ENCODE results near the gene MRPL36.
"Not testable (repeated sequence)": the region's sequence is repeated elsewhere in the genome, so short reads cannot be mapped to it uniquely, and the experiment has no call there.

MRPL36 gene

DNA sequence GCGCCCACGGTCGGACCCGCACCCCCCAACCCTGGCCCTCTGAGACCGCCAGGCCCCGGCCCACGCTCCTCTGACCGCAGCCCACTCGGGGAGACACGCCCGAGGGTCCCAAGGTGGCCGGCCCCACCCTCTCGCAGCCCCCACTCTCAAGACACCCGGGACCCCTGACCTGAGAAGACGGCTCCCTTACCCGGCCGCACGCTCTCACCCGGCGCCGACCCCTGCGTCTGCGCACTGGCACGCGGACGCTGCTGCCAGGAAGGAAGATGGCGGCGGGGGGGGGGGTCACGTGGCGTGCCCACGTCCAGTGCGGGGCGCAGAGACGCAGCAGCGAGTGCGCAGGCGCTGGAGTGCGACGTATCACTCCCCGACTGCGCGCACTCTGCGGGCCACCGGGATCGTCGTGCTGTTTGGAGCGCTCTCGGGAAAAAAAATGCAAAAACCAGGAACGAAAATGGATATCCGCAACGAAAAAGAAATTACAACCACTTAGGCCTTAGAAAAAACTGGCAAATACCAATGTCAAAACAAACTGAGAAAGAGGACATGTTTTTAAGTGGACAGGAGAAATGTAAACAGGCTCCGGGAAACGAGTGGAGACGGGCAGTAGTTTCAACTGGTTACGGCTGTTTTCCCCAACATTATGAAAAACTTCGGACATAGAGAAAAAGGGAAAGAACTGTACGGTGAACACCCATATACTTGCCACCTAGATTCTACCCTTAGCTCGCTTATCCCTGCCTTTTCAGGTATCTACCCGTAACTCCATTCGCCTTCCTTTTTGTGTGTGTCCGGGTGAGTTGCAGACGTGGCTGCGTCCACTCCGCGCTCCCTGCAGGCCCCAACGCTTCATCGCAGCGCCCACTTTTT, at the start of gene MRPL36:
Gene MRPL36, minus strand, starts transcription at position 236 of the 870 bp plus-strand sequence. CDS start 902 bp downstream, outside the sequence.
- in situ Hi-C loops (cut with MboI; ENCODE audit: low sequenced_read_pairs) = no loop called here

DNA sequence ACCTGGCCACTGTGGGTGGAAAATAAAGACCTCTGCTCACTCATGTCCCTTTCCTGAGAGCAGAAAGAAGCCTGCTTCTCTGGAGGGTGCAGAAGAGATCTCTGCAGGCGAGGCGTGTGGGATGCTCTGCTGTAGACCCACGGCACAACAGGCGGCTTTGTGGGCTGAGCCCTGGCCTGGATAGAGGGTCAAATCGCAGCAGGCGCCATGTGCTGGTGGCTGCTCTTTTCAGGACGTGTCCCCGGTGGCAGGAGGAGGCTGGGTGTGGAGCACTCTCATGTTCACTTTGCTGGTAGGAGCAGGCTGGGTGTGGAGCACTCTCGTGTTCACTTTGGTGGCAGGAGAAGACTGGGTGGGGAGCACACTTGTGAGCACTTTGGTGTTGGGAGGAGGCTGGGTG, 48.0 kb upstream of the MRPL36 start:
- in situ Hi-C loops (cut with MboI; ENCODE audit: low sequenced_read_pairs) = no loop called here

DNA sequence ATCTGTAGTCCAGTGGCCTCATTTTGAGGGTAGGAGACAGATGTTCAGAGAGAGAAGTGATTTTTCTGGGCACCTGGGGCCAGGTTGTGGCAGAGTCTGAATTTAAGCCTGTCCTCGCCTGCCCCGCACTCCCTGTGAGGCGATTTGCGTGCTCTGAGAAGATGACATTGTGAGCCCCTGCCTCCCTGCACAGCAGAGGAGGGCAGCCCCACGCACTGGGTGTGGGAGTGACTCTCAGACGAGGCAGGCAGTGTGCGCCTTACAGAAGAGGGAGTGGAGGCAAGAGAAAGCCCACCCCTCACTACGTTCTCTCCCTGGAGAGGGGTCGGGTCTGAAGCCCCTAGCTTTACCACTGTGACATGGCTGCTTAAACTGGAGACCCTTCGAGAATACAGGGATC, 47.4 kb upstream of the MRPL36 start:
- in situ Hi-C loops (cut with MboI; ENCODE audit: low sequenced_read_pairs) = no loop called here

DNA sequence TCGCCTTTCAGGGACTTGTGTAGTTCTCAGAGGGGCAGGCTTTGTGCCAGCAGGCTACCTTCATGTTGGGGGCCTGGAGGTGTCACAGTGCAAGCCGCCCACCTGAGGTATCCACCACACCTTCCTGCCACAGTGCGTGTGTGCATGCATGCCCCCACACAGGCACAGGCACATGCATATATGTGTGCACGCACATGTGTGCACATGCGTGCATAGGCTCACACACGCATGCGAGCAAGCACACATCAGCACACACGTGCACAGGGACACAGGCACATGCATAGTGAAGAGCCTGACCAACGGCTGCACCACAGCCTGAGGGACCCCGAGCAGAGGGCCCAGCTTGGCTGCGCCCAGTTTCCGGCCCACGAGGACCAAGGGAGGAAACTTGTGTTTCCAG, 46.9 kb upstream of the MRPL36 start:
- in situ Hi-C loops (cut with MboI; ENCODE audit: low sequenced_read_pairs) = no loop called here

DNA sequence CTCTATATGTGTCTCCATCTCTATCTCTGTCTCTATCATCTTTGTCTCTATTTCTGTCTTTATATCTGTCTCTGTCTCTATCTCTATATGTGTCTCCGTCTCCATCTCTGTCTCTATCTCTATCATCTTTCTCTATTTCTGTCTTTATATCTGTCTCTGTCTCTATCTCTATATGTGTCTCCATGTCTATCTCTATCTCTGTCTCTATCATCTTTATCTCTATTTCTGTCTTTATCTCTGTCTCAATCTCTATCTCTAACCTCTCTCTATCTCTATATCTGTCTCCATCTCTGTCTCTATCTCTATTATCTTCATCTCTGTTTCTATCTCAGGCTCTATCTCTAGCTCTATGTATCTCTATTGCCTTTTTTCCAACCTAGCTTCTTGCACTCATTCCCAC, 46.1 kb upstream of the MRPL36 start:
- in situ Hi-C loops (cut with MboI; ENCODE audit: low sequenced_read_pairs) = no loop called here

DNA sequence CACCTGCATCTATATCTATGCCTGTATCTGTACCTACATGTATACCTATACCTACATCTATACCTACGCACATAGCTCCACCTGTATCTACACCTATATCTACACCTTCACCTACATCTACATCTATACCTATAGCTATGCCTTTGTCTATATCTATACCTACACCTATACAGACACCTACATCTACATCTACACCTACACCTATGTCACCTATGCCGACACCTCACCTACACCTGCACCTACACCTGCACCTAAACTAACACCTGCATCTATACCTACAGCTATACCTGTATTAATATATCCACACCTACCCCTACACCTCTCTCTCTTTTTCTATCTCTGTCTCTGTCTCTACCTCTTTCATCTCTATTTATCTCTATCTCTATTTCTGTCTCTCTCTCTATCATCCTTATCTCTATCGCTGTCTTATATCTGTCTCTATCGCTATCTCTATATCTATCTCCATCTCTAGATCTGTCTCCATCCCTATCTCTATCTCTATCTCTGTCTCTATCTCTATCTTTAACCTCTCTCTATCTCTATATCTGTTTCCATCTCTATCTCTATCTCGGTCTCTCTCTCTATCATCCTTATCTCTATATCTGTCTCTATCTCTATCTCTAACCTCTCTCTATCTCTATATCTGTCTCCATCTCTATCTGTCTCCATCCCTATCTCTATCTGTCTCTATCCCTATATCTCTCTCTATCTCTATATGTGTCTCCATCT, 45.2 kb upstream of the MRPL36 start:
- in situ Hi-C loops (cut with MboI; ENCODE audit: low sequenced_read_pairs) = no loop called here

DNA sequence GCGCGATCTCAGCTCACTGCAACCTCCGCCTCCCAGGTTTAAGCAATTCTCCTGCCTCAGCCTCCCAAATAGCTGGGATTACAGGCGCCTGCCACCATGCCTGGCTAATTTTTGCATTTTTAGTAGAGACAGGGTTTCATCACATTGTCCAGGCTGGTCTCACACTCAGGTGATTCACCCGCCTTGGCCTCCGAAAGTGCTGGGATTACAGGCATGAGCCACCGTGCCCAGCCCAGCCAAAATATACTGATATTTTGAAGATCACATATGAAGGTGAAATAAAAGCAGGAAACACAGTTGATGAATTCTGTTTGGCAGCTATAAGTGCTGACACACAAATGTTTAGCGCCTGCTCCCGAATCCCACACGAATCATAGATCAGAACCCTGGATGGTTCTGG, 44.1 kb upstream of the MRPL36 start:
- in situ Hi-C loops (cut with MboI; ENCODE audit: low sequenced_read_pairs) = not testable (repeated sequence)

DNA sequence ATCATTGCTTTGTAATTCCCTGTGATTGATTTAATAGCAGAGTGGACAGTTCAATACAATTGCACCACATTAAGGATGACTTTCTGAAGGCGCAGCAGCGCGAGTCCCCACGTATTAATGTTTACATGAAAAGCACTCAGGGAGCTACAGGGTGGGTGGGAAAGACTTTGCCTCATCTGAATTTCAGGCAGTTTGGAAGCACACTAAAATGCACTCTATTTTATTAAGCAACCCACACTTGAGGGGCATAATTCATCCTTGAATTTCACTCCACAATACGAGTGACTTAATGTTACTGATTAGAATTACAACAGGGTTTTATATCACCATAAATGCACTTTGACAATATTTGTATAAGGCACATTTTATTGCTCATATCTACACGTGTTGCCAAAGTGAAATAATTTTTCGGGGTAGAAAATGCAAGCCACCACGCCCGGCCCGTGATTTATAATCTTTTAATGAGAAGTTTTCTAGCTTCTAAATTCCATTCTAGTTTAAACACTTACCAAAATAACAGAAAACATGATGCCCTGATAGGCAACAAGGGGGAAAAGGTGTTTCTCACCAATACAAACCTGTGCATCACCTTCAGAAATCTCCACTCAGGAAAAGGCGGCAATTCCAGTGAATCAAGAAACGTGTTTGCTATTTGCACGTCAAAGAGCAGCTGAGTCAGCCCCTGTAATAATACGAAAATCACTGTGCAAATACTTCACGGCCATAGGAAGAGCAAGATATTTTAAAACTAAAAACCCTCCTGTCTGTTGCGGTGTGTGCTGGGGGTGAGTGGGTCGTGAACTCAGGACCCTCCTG, 42.6 kb upstream of the MRPL36 start:
- in situ Hi-C loops (cut with MboI; ENCODE audit: low sequenced_read_pairs) = no loop called here

DNA sequence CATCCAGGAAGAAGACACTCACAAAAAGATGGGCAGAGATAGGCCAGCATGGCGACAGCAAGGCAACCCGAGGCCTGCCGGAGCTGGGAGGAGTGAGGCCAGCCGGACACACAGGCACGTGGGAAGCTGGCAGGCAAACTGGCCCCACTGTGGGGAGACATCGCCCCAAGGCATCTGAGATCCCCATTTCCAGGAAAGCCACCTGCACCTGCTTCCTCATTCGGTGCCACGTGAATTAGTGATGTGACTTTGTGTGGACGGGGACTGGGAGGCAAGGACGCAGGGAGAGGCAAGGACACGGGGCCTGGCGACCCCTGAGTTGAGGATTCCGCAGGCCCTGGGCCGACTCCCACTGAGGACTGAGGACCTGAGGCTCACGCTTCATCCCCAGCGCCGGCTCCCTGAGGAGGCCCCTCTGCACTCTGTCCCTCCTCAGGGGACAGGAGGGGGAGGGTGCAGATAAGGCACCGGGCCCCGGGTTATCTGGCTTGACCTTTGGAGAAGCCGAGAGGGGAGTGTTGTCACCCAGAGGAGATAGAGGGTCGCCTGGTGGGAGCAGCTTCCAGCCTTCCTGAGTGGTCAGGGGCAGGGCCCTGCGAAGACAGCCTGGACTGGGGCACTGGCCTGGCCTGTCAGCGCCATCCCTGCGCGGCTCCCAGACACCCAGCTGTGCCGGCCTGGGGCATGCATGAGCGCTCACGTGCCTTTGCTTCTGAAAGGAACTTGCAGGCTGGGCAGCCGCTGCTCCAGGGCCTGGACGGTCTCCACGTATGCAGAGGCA, 41.3 kb upstream of the MRPL36 start:
- in situ Hi-C loops (cut with MboI; ENCODE audit: low sequenced_read_pairs) = no loop called here

DNA sequence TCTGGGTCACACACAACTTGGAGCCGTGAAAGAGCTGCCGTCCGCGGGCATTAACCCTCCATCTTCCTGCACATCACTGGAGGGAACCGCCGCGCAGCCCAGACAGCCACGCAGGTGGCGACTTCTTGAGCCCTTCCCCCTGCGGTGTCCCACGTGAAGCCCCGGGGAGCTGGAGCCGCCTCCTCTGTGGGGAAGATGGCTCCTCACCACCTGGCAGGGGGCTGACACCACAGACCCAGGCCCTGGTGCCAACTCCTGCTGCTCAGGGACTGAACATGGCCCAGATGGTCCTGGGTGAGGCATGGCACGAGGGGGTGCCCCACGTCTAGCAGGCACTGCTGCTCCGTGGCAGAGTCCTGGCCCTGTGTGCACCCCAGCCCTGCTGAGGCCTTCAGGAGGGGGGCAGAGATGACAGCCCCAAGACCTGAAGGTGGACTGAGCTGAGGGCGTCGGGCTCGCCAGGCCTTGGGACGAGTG, 40.5 kb upstream of the MRPL36 start:
- in situ Hi-C loops (cut with MboI; ENCODE audit: low sequenced_read_pairs) = no loop called here

DNA sequence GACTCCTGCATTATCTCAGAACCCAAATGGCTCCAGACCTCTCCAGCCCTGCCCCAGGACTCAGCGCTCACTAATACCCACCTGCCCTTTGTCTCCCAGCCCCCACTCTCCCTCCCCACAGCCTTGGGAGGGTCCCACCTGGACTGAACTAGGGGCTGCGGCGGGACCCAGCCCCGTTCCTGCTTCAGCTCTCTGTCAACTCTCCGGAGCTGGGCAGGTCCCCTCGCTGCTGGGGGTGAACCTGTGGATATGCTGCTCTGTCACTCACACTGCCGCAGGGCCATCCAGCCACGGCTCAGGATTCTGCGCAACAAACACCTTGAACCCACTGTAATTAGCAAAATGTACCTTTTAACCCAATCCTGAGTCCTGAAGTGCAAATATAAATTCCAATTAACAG, 38.4 kb upstream of the MRPL36 start:
- in situ Hi-C loops (cut with MboI; ENCODE audit: low sequenced_read_pairs) = no loop called here

DNA sequence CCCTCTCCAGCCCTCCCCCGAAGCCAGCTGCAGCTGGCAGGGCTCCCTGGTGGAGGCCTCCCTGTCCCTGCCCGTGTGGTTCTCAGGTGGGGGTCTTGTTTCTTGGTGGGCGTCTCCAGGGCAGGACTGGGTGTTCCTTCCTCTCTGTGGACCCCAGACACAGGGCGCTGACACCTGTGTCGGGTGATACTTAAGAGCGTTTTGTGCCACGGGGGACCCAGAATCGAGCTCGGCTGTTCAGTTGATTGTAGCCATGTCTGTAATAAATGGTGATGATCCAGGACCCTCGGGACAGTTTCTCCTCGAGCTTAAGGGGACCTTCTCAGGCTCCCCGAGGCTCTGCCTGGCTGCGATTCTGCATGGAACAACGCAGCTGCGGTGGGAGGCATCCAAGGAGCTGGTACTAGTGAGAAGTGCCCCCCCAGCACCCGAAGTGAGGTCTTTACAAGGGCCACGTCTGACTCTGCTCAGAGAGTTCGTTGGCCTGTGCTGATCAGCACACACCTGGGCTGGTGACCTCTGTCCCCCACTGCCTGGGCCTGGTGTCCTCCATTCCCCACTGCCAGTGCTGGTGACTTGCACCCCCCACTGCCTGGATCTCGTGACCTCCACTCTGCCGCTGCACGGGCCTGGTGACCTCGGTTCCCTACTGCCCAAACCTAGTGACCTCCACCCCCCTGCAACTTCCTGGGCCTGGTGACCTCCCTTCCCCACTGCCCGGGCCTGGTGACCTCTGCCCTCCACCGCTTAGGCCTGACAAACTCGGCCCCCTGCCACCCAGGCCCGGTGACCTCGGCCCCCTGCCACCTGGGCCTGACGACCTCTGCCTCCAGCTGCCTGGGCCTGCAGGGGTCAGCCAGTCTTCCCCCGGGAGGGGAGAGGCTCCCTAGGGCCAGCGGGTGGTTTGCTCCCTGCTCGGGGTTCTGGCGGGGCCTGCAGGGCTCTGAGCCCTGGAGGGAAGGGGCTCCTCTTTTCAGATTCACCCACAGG, 37.5 kb upstream of the MRPL36 start:
- in situ Hi-C loops (cut with MboI; ENCODE audit: low sequenced_read_pairs) = no loop called here

DNA sequence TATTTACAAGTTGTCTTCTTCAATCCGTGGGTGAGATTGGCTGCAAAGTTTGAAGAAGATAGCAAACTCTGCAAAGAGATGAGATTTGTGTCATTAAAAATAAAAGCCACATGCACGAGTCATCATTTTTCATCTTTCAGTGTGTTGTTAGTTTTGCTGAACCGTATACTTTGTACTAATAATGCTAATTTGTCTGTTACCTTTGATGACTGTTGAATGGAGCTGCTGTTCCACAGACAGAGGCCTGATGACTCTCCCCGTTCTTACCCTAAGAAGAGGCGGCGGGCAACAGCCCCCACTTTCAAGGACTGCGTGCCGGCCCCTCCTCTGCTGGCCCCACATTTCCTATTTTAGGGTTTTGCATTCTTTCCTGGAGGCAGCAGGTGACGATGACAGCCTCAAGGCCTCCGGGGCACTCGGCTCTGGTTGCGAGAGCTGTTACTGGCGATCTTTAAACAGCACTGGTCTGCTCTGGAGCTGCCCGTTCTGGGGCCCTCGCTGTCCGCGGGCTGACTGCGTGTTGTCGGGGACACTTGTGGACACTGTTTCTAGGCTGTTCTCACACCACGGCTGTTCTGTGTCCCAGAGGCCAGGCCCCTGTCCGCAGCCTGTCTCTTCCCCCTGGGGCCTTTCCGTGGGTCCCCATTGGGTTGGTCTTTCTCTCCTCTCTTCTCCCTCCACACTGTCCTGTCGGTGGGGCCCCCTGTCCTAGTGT, 36.7 kb upstream of the MRPL36 start:
- in situ Hi-C loops (cut with MboI; ENCODE audit: low sequenced_read_pairs) = no loop called here

DNA sequence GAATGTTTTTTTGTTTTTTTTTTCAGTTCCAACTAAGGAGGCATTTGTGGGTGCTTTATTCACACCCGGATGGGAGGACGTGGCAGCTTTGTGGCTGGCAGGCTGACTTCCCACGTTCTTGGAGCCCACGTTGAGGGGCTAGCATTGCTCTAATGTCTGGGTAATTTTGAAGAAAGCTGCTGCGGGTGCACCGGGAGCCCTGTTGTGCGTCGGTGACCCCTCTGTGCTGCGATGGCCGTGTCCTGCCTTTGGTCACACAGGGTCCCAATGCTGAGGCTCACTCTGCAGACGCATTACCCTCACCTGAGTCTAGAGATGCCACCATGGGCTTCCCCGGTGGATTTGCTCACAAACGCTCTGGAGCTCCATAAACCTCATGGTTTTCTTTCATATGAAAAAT, 35.8 kb upstream of the MRPL36 start:
- in situ Hi-C loops (cut with MboI; ENCODE audit: low sequenced_read_pairs) = no loop called here

DNA sequence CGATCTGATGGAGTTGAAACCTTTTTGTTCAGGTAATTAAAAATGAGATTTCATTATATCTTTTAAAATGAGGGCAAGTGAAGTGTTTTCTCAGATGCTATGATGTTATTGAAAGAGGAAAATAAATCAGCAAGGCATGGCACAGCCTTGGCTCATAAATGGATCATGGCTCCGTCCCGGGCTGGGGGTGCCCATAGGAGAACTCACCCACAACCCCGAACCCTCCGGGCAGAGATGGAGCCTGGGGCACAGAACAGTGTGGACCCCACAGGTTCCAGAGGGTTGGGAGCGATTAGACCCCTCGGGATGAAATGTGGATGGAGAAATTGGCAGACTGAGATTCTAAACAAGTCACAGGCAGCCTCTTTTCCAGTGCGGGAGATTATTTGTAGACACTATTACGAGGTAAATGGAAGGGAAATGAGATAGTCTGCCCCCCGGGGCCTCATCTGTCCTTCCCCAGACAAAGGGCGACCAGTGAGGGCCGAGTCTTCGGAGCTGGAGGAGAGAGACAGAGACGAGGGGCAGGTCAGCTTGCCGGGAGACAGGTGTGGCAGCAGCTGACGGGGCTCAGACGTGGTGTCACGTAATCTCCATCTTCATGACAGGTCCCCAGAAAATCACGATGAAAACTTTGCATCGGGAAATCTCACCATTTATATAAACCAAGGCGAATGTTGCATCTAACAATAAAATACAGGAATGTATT, 35.2 kb upstream of the MRPL36 start:
- in situ Hi-C loops (cut with MboI; ENCODE audit: low sequenced_read_pairs) = no loop called here

DNA sequence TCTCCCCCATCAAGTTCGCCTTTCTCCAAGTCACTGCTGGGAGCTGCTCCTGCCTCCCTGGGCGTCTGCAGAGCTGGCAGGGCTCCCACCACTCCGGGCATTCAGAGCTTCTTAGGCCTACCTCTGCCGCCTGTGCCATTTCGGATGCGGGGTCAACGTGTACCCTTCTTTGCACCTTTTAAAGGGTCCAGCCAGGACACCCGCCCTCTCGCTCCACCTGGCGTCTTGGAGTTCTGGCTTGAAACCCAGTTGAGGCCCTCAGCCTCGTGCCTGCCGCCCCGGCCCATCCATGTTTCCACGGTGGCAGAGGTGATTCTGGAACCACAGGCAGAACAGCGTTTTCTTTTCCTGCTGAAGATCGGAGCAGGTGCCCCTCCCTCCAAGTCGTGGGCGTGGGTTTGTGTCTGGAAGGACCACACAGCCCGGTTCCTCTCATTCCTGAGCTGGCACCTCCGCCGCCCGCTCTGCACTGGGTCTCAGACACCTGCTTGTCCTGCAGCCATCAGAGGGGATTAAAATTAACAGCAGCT, 34.5 kb upstream of the MRPL36 start:
- in situ Hi-C loops (cut with MboI; ENCODE audit: low sequenced_read_pairs) = no loop called here

DNA sequence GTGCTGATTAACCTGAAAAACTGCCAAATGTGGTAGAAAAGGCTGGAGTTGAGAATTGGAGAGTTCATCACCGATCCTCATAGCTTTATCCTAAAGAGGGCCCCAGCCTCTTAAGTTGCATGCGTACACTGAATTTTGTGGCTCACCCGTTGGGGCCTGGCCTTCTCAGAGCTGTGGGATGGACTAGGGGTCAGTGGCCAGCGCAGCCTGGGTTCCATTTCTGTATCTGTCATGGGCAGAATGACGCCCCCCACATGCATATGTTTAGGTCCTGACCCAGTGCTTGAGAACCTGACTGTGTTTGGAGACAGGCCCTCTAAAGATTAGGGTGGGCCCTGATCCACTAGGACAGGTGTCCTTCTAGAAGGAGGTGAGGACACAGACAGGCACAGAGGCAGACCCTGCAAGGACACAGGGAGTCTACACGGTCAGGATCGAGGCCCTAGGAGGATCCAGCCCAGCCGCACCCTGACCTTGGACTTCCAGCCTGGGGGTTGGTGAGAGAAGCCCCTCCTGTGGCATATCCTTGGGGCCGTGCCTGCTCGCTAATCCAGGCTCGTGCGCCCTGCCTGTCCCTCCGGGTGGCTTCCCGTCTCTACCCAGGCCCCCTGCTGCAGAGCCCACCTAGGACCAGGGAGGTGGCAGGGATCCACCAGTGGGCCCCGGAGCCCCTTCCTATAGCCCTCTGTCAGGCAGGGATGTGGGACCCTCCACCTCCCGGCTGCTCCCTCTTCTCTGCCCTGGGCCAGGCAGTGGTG, 33.8 kb upstream of the MRPL36 start:
- in situ Hi-C loops (cut with MboI; ENCODE audit: low sequenced_read_pairs) = no loop called here

Data from HL-60/S4 treated with retinoic acid at 250 ng/mL for 4 days and 3 days (cell line).